ENCODE results near the gene PARD3. TPM values are rescaled to one million over a fixed set of nuclear protein-coding genes. Genes with fewer than 3 reads are reported as not detected.
A peak's percentile ranks its signal among the peaks of the same experiment; 100 is the strongest.

Gene PARD3
- total RNA-seq, 1 donor from 2014 or later = 88.7 TPM

GRCh38 chr10:34771525-34771924 is 43.6 kb downstream of the PARD3 start:
- H3K9me3 ChIP-seq (ENCODE audit: control insufficient read depth in 3 of 3, low read length in 3 of 3) = no peaks in the 10 kb centered on the region
- H3K9ac ChIP-seq (ENCODE audit: low read depth in 1 of 3, low read length in 3 of 3) = no peak overlapping the region
- no peaks in the 10 kb centered on the region for H3K27me3 ChIP-seq (ENCODE audit: control insufficient read depth in 3 of 3, insufficient read depth in 3 of 3, low read length in 3 of 3)
- H3K27ac ChIP-seq (ENCODE audit: low read depth, low read length) = no peak overlapping the region
- H3K4me1 ChIP-seq (ENCODE audit: control insufficient read depth in 3 of 3, insufficient read depth in 3 of 3, low read length in 3 of 3) = peaks cover 12 to 42% (median 23%) of the 10 kb centered on the region in 3 donors
- H3K4me3 ChIP-seq (ENCODE audit: low read length in 3 of 3) = no peak overlapping the region
- H3K36me3 ChIP-seq (ENCODE audit: control insufficient read depth in 3 of 3, insufficient read depth in 3 of 3, low read length in 3 of 3) = no peaks in the 10 kb centered on the region

DNA sequence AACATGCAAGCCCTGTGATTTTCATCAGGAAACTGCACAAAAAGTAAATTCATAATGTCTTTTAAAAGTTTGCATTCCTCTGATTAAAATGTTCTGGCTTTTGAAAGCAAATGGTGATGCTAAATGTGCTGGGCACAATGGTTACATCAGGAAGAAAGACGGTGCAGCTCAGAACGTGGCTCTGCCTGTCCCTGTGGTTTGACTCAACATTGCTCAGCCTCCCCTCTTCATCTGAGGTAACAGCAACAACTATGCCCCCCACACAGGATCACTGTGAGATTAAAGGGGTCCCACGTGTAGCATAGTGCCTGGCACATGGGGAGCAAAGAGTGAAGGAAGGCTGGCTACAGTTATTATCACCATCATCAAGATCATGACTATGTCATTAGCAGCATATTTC is 44.0 kb downstream of the PARD3 start:
- Histone ChIP-seq H3K36me3 (ENCODE audit: control insufficient read depth in 3 of 3, insufficient read depth in 3 of 3, low read length in 3 of 3) (no peaks in the 10 kb centered on the region), H3K4me1 (ENCODE audit: control insufficient read depth in 3 of 3, insufficient read depth in 3 of 3, low read length in 3 of 3) (peaks cover 12 to 44% (median 23%) of the 10 kb centered on the region in 3 donors), H3K4me3 (ENCODE audit: low read length in 3 of 3) (no peak overlapping the region), H3K9ac (ENCODE audit: low read depth in 1 of 3, low read length in 3 of 3) (no peak overlapping the region), H3K9me3 (ENCODE audit: control insufficient read depth in 3 of 3, low read length in 3 of 3) (no peaks in the 10 kb centered on the region), H3K27me3 (ENCODE audit: control insufficient read depth in 3 of 3, insufficient read depth in 3 of 3, low read length in 3 of 3) (no peaks in the 10 kb centered on the region), H3K27ac (ENCODE audit: low read depth, low read length) (no peak overlapping the region)

- Histone ChIP-seq H3K9ac (ENCODE audit: low read depth in 1 of 3, low read length in 3 of 3) (no peak overlapping the region), H3K27me3 (ENCODE audit: control insufficient read depth in 3 of 3, insufficient read depth in 3 of 3, low read length in 3 of 3) (no peaks in the 10 kb centered on the region), H3K4me3 (ENCODE audit: low read length in 3 of 3) (no peak overlapping the region), H3K4me1 (ENCODE audit: control insufficient read depth in 3 of 3, insufficient read depth in 3 of 3, low read length in 3 of 3) (peaks cover 12 to 48% (median 26%) of the 10 kb centered on the region in 3 donors), H3K27ac (ENCODE audit: low read depth, low read length) (no peak overlapping the region), H3K9me3 (ENCODE audit: control insufficient read depth in 3 of 3, low read length in 3 of 3) (no peaks in the 10 kb centered on the region), H3K36me3 (ENCODE audit: control insufficient read depth in 3 of 3, insufficient read depth in 3 of 3, low read length in 3 of 3) (no peaks in the 10 kb centered on the region)
These were observed 45.2 kb downstream of the PARD3 start for GRCh38 chr10:34769899-34770298.

- Histone ChIP-seq H3K9me3 (ENCODE audit: control insufficient read depth in 3 of 3, low read length in 3 of 3) (no peaks in the 10 kb centered on the region), H3K36me3 (ENCODE audit: control insufficient read depth in 3 of 3, insufficient read depth in 3 of 3, low read length in 3 of 3) (no peaks in the 10 kb centered on the region), H3K4me3 (ENCODE audit: low read length in 3 of 3) (peak overlapping the region; percentile 11 to 45 (median 22)), H3K27ac (ENCODE audit: low read depth, low read length) (peak overlapping the region; percentile 67), H3K9ac (ENCODE audit: low read depth in 1 of 3, low read length in 3 of 3) (peak overlapping the region; percentile 50 to 67 (median 65)), H3K4me1 (ENCODE audit: control insufficient read depth in 3 of 3, insufficient read depth in 3 of 3, low read length in 3 of 3) (peaks cover 12 to 44% (median 23%) of the 10 kb centered on the region in 3 donors), H3K27me3 (ENCODE audit: control insufficient read depth in 3 of 3, insufficient read depth in 3 of 3, low read length in 3 of 3) (no peaks in the 10 kb centered on the region)
These were observed 46.1 kb downstream of the PARD3 start for GRCh38 chr10:34768972-34769330.

GRCh38 chr10:34768261-34768971 is 46.7 kb downstream of the PARD3 start:
- H3K9me3 ChIP-seq (ENCODE audit: control insufficient read depth in 3 of 3, low read length in 3 of 3) = no peaks in the 10 kb centered on the region

GRCh38 chr10:34766811-34767494 is 48.1 kb downstream of the PARD3 start:
- H3K9ac ChIP-seq (ENCODE audit: low read depth in 1 of 3, low read length in 3 of 3) = no peak overlapping the region
- peaks cover 12 to 48% (median 19%) of the 10 kb centered on the region in 3 donors for H3K4me1 ChIP-seq (ENCODE audit: control insufficient read depth in 3 of 3, insufficient read depth in 3 of 3, low read length in 3 of 3)
- no peaks in the 10 kb centered on the region for H3K27me3 ChIP-seq (ENCODE audit: control insufficient read depth in 3 of 3, insufficient read depth in 3 of 3, low read length in 3 of 3)
- no peaks in the 10 kb centered on the region for H3K9me3 ChIP-seq (ENCODE audit: control insufficient read depth in 3 of 3, low read length in 3 of 3)
- no peak overlapping the region for H3K4me3 ChIP-seq (ENCODE audit: low read length in 3 of 3)
- no peaks in the 10 kb centered on the region for H3K36me3 ChIP-seq (ENCODE audit: control insufficient read depth in 3 of 3, insufficient read depth in 3 of 3, low read length in 3 of 3)
- H3K27ac ChIP-seq (ENCODE audit: low read depth, low read length) = no peak overlapping the region

More at GRCh38 chr10:34768261-34768971, 46.7 kb downstream of the PARD3 start:
- Histone ChIP-seq H3K36me3 (ENCODE audit: control insufficient read depth in 3 of 3, insufficient read depth in 3 of 3, low read length in 3 of 3) (no peaks in the 10 kb centered on the region), H3K9ac (ENCODE audit: low read depth in 1 of 3, low read length in 3 of 3) (peak overlapping the region; percentile 50 to 67 (median 65)), H3K27me3 (ENCODE audit: control insufficient read depth in 3 of 3, insufficient read depth in 3 of 3, low read length in 3 of 3) (no peaks in the 10 kb centered on the region), H3K4me1 (ENCODE audit: control insufficient read depth in 3 of 3, insufficient read depth in 3 of 3, low read length in 3 of 3) (peaks cover 12 to 45% (median 19%) of the 10 kb centered on the region in 3 donors), H3K4me3 (ENCODE audit: low read length in 3 of 3) (peak overlapping the region; percentile 11 to 45 (median 22)), H3K27ac (ENCODE audit: low read depth, low read length) (peak overlapping the region; percentile 67)

GRCh38 chr10:34766266-34766600 is 48.9 kb downstream of the PARD3 start:
- no peak overlapping the region for H3K9ac ChIP-seq (ENCODE audit: low read depth in 1 of 3, low read length in 3 of 3)
- no peak overlapping the region for H3K4me3 ChIP-seq (ENCODE audit: low read length in 3 of 3)
- H3K36me3 ChIP-seq (ENCODE audit: control insufficient read depth in 3 of 3, insufficient read depth in 3 of 3, low read length in 3 of 3) = no peaks in the 10 kb centered on the region
- no peaks in the 10 kb centered on the region for H3K27me3 ChIP-seq (ENCODE audit: control insufficient read depth in 3 of 3, insufficient read depth in 3 of 3, low read length in 3 of 3)
- no peak overlapping the region for H3K27ac ChIP-seq (ENCODE audit: low read depth, low read length)
- H3K9me3 ChIP-seq (ENCODE audit: control insufficient read depth in 3 of 3, low read length in 3 of 3) = no peaks in the 10 kb centered on the region
- H3K4me1 ChIP-seq (ENCODE audit: control insufficient read depth in 3 of 3, insufficient read depth in 3 of 3, low read length in 3 of 3) = peaks cover 12 to 45% (median 19%) of the 10 kb centered on the region in 3 donors

- Histone ChIP-seq H3K27me3 (ENCODE audit: control insufficient read depth in 3 of 3, insufficient read depth in 3 of 3, low read length in 3 of 3) (no peaks in the 10 kb centered on the region), H3K36me3 (ENCODE audit: control insufficient read depth in 3 of 3, insufficient read depth in 3 of 3, low read length in 3 of 3) (no peaks in the 10 kb centered on the region), H3K9me3 (ENCODE audit: control insufficient read depth in 3 of 3, low read length in 3 of 3) (no peaks in the 10 kb centered on the region), H3K4me1 (ENCODE audit: control insufficient read depth in 3 of 3, insufficient read depth in 3 of 3, low read length in 3 of 3) (peaks cover 13 to 55% (median 17%) of the 10 kb centered on the region in 3 donors), H3K4me3 (ENCODE audit: low read length in 3 of 3) (no peak overlapping the region), H3K9ac (ENCODE audit: low read depth in 1 of 3, low read length in 3 of 3) (no peak overlapping the region), H3K27ac (ENCODE audit: low read depth, low read length) (no peak overlapping the region)
These were observed 50.6 kb downstream of the PARD3 start for GRCh38 chr10:34764472-34764946.

DNA sequence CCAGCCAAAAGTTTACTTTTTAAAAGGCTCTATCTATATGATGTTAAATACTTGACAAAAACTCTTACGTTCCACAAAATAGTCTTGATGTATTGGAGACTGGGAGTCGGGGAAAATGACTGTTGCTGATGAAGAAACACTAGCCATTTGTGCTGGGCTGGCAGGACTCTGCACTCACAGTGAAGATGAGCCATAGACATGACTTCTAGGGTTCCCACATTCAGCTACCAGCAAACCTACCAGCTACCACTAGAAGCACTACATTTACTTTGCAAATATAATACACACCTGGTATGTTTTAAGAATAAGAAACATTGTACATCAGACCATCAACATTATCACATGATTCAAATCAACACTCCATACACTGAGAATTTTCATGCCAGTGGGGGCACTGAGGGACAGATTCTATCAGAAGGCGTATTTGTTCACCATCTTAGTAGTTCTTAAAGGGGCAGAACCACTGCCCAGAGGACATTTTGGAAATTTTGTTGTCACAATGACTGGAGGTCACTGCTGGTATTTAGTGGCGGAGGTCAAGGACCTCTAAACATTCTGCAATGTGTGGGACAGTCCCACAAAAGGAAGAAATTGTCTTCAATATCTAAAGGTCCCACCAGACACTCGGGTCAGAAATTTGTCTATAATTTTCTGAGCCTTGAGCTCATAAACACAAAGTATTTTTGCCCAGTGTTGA is 52.3 kb downstream of the PARD3 start:
- no peaks in the 10 kb centered on the region for H3K36me3 ChIP-seq (ENCODE audit: control insufficient read depth in 3 of 3, insufficient read depth in 3 of 3, low read length in 3 of 3)
- no peak overlapping the region for H3K27ac ChIP-seq (ENCODE audit: low read depth, low read length)
- peaks cover 2 to 46% (median 10%) of the 10 kb centered on the region in 3 donors for H3K4me1 ChIP-seq (ENCODE audit: control insufficient read depth in 3 of 3, insufficient read depth in 3 of 3, low read length in 3 of 3)
- no peak overlapping the region for H3K9ac ChIP-seq (ENCODE audit: low read depth in 1 of 3, low read length in 3 of 3)
- no peaks in the 10 kb centered on the region for H3K27me3 ChIP-seq (ENCODE audit: control insufficient read depth in 3 of 3, insufficient read depth in 3 of 3, low read length in 3 of 3)
- H3K4me3 ChIP-seq (ENCODE audit: low read length in 3 of 3) = no peak overlapping the region
- no peaks in the 10 kb centered on the region for H3K9me3 ChIP-seq (ENCODE audit: control insufficient read depth in 3 of 3, low read length in 3 of 3)

GRCh38 chr10:34762156-34762555 is 52.9 kb downstream of the PARD3 start:
- peaks cover 2 to 44% (median 12%) of the 10 kb centered on the region in 3 donors for H3K4me1 ChIP-seq (ENCODE audit: control insufficient read depth in 3 of 3, insufficient read depth in 3 of 3, low read length in 3 of 3)
- H3K9me3 ChIP-seq (ENCODE audit: control insufficient read depth in 3 of 3, low read length in 3 of 3) = no peaks in the 10 kb centered on the region
- H3K36me3 ChIP-seq (ENCODE audit: control insufficient read depth in 3 of 3, insufficient read depth in 3 of 3, low read length in 3 of 3) = no peaks in the 10 kb centered on the region
- no peak overlapping the region for H3K27ac ChIP-seq (ENCODE audit: low read depth, low read length)
- H3K9ac ChIP-seq (ENCODE audit: low read depth in 1 of 3, low read length in 3 of 3) = no peak overlapping the region
- H3K4me3 ChIP-seq (ENCODE audit: low read length in 3 of 3) = no peak overlapping the region
- H3K27me3 ChIP-seq (ENCODE audit: control insufficient read depth in 3 of 3, insufficient read depth in 3 of 3, low read length in 3 of 3) = no peaks in the 10 kb centered on the region

Data from skeletal muscle tissue (tissue), 4 donors.